Prostate gland (tissue), 2 donors: ENCODE results near the gene NET1. TPM values are rescaled to one million over a fixed set of nuclear protein-coding genes. Genes with fewer than 3 reads are reported as not detected.

Experiments
- DNase-seq: peaks from one replicate; pipeline ENCODE4 v3.0.0-alpha.2; 2019; ENCODE audit warnings: low spot score
- H3K27ac ChIP-seq, 2 donors: fragments of 200-600 bp; sonication (generic); 2 replicates each; pipeline ENCODE4 v1.5.1; 2017 to 2019
- H3K27me3 ChIP-seq: fragments of 200-600 bp; sonication (generic); replicated peaks from 2 replicates; pipeline ENCODE4 v1.5.1; 2019; ENCODE audit not compliant: insufficient read depth
- H3K36me3 ChIP-seq, 2 donors: fragments of 200-600 bp; sonication (generic); 1 replicate in 1 of 2; 2 replicates in 1 of 2; pipeline versions ENCODE4 v1.5.1 to v1.8.1; 2017 to 2019
- H3K4me1 ChIP-seq: fragments of 200-600 bp; sonication (generic); replicated peaks from 2 replicates; pipeline ENCODE4 v1.5.1; 2019
- H3K4me3 ChIP-seq, 2 donors: fragments of 200-600 bp; sonication (generic); 2 replicates each; pipeline ENCODE4 v1.5.1; 2017 to 2019
- H3K9me3 ChIP-seq: fragments of 200-600 bp; sonication (generic); 2 replicates; pipeline ENCODE4 v1.5.1; 2017
- CTCF ChIP-seq, 4 experiments: fragments of 200-600 bp in 2 of 4; fragments of 450-650 bp in 2 of 4; sonication (generic) in 2 of 4; IDR thresholded peaks; 1 replicate in 3 of 4; 2 replicates in 1 of 4; pipeline ENCODE4 v1.5.1; 2016 to 2019; ENCODE audit warnings: antibody characterized with exemption in 4 of 4, mild to moderate bottlenecking in 2 of 4, moderate library complexity in 2 of 4
- POLR2A ChIP-seq: fragments of 450-650 bp; IDR thresholded peaks from one replicate; pipeline ENCODE4 v1.6.1; 2016; ENCODE audit warnings: antibody characterized with exemption, mild to moderate bottlenecking
- POLR2AphosphoS5 ChIP-seq: sonication (generic); formaldehyde crosslinking; IDR thresholded peaks from one replicate; pipeline ENCODE4 v1.6.1; 2017; ENCODE audit warnings: antibody characterized with exemption
- WGBS: methylation state at CpG from one replicate; pipeline ENCODE4 v1.1.5; 2018; 5-methylcytosine and 5-hydroxymethylcytosine counted together
- intact Hi-C: fragments of 100-400 bp; cut with DNase I; formaldehyde crosslinking; loops from one replicate; pipeline ENCODE4 v1.14.2; 2022
- total RNA-seq, 2 donors: library from RNA; depleted of rRNA; stranded (reverse); fragments of >200 nt; gene quantifications; one replicate each; pipeline ENCODE4 v1.1.0, GENCODE V29; 2016

The NET1 gene
- total RNA-seq, 2 donors from 2014 or later, result 55.6 to 77.6 TPM

DNA sequence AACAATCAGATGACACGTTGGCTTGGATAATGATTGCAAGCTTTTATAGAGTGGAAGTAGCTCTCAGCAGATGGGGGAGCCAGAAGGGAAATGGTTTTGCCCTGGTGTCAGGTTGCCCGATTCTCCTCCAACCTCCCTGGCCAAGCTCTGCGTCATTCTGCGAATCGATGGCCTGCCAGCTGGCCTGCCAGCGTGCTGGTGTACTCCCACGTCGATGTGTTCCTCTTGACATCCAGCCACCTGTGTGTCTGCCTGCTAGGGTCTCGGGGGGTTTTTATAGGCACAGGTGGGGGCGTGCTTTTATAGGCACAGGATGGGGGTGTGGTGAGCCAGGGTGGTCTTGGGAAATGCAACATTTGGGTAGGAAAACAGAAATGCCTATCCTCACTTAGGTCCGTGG is 4.6 kb downstream of the NET1 start:
- Histone ChIP-seq H3K27me3 (no peaks in the 10 kb centered on the region), H3K4me3 (no peak overlapping the region), H3K9me3 (no peaks in the 10 kb centered on the region), H3K36me3 (no peaks in the 10 kb centered on the region), H3K4me1 (no peaks in the 10 kb centered on the region), H3K27ac (no peak overlapping the region)
- DNase-seq, result no peak
- TF ChIP-seq CTCF (IDR thresholded peaks at IDR 0.05), result no peak
- TF ChIP-seq POLR2A, result no peak
- TF ChIP-seq POLR2AphosphoS5, result no peak
- intact Hi-C loops, result no loop called here
- 83% methylated on average over 11 of the region's 11 CpGs for WGBS

DNA sequence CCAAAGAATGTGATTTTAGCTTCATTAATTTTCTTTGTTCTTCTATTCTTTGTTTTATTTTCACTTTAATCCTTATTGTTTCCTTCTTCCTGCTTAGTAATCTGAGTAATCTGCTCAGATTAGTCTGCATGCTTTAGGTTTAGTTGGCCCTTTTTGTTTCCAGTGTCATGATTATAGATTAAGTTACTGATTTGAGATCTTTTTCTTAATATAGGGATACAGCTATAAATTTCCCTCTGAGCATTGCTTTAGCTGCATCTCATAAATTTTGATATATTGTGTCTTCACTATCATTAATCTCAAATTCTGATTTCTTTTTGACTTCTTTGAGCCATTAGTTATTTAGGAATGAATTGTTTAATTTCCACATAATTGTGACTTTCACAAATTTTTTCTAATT is 6.2 kb downstream of the NET1 start:
- intact Hi-C loops, result no loop called here
- DNase-seq, result no peak
- TF ChIP-seq CTCF (IDR thresholded peaks at IDR 0.05) (no peak), POLR2A (no peak), POLR2AphosphoS5 (no peak)
- Histone ChIP-seq H3K27ac (no peak overlapping the region), H3K4me1 (no peaks in the 10 kb centered on the region), H3K4me3 (no peak overlapping the region), H3K9me3 (no peaks in the 10 kb centered on the region), H3K27me3 (no peaks in the 10 kb centered on the region), H3K36me3 (no peaks in the 10 kb centered on the region)

- Histone ChIP-seq H3K9me3 (no peaks in the 10 kb centered on the region), H3K27ac (no peak overlapping the region), H3K4me3 (no peak overlapping the region), H3K4me1 (no peaks in the 10 kb centered on the region), H3K27me3 (no peaks in the 10 kb centered on the region), H3K36me3 (no peaks in the 10 kb centered on the region)
- no peak for DNase-seq
- TF ChIP-seq POLR2AphosphoS5 (no peak), CTCF (IDR thresholded peaks at IDR 0.05) (no peak), POLR2A (no peak)
- intact Hi-C loops, result no loop called here
- 78% methylated on average over 3 of the region's 3 CpGs for WGBS
Observed at GRCh38 chr10:5419466-5420094, 7.2 kb downstream of the NET1 start.

DNA sequence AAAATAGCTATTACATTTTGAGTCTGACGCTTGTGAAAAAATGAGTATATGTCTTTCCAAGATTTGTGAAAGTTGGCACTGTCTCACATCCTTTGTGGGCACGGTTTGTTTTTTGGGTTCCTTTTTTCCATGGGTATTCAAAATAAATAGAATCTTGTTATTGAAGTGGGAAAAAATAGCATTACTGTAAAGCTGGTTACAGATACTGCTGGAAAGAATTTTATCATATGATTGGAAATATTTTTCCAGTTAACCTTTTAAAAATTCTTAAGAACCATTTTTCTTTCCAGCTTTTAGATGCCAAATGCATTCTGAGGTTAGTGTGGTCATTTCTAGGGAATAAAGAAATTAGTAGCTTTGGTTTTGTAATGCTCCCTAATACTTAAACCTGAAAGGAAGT is 11.4 kb downstream of the NET1 start:
- no peak for DNase-seq
- Histone ChIP-seq H3K27ac (no peak overlapping the region), H3K4me1 (no peaks in the 10 kb centered on the region), H3K4me3 (no peak overlapping the region), H3K36me3 (no peaks in the 10 kb centered on the region), H3K27me3 (no peaks in the 10 kb centered on the region), H3K9me3 (no peaks in the 10 kb centered on the region)
- no peak for TF ChIP-seq CTCF (IDR thresholded peaks at IDR 0.05)
- TF ChIP-seq POLR2A, result no peak
- no peak for TF ChIP-seq POLR2AphosphoS5
- 41% methylated on average over 2 of the region's 2 CpGs for WGBS
- intact Hi-C loops, result no loop called here

DNA sequence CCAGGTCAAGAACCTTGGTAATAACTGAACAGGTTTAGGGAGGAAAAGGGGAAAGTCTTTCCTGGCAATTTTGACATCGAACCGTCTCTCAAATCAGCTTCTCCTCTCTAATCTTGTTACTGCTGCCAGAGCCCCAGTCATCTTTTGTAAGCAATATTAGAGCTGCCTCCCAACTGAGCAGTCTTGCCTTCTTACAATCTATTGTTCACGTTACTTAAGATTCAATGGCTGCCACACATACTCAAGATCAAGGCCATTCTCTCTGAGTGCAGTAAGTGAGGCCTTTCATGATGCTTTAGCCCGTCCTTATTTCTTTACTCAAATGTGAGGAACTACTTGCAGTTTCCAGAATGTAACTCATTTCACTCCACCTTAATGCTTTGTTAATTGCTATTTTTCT is 12.4 kb downstream of the NET1 start:
- intact Hi-C loops, result no loop called here
- Histone ChIP-seq H3K4me3 (no peak overlapping the region), H3K4me1 (no peaks in the 10 kb centered on the region), H3K36me3 (no peaks in the 10 kb centered on the region), H3K9me3 (no peaks in the 10 kb centered on the region), H3K27ac (no peak overlapping the region), H3K27me3 (no peaks in the 10 kb centered on the region)
- TF ChIP-seq CTCF (IDR thresholded peaks at IDR 0.05) (no peak), POLR2AphosphoS5 (no peak), POLR2A (no peak)
- DNase-seq, result no peak
- WGBS, result 65% methylated on average over 4 of the region's 4 CpGs
